Raji (cell line): ENCODE data around the gene WTIP.

Source experiments
- POLR2A ChIP-seq: IDR thresholded peaks from 2 replicates; pipeline ENCODE4 v1.6.1; 2011; ENCODE audit warnings: low read depth, low read length, control low read depth; ENCODE audit not compliant: insufficient read depth

Gene WTIP

DNA sequence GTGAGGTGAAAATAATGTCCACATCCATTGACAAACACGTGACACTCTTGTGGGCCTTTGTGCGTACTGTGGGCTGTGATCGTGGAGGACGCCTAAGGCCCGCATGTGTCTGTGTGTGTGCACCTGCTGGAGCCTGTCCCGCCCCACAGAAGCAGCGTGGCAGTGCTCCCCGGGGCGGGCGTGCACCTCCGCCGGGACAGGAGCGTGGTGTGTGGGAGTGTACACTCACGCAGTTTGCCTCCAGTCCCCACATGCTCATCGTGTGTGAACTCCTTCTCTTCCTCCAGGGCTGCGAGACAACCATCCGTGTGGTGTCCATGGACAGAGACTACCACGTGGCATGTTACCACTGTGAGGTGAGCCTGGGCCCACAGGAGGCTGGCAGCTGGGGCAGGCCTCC is 13.9 kb downstream of the WTIP start:
- TF ChIP-seq POLR2A = no peak

DNA sequence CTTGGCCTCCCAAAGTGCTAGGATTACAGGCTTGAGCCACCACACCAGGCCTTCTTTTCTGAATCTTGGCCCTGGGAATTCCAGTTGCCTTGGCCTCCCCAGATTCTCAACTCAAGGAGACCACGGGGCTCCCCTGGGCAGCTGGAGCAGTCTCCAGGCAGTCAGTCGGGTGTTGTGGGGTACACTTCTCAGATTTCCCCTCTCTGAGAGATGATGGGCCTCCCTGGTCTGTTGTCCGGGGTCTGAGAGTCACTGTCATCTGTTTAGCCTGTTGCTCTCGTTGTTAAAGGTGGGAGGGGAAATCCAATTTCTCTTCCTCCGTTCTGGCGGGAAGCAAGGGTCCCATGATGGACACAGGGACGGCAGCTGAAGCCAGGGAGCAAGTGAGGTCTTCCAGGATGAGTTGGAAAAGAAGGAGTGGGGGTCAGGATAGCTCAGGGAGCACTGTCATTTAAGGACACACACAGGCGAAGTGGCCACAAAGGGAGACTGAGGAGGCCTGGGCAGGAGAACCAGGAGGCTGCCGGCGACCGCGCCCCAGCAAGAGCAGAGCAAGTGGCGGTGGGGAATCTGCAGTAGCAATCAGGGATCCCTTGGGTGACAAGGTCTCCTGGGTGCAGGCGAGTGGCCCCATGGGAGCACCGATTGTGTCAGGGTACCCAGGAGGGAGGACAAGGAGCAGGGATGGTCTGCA is 15.7 kb downstream of the WTIP start:
- no peak for TF ChIP-seq POLR2A

DNA sequence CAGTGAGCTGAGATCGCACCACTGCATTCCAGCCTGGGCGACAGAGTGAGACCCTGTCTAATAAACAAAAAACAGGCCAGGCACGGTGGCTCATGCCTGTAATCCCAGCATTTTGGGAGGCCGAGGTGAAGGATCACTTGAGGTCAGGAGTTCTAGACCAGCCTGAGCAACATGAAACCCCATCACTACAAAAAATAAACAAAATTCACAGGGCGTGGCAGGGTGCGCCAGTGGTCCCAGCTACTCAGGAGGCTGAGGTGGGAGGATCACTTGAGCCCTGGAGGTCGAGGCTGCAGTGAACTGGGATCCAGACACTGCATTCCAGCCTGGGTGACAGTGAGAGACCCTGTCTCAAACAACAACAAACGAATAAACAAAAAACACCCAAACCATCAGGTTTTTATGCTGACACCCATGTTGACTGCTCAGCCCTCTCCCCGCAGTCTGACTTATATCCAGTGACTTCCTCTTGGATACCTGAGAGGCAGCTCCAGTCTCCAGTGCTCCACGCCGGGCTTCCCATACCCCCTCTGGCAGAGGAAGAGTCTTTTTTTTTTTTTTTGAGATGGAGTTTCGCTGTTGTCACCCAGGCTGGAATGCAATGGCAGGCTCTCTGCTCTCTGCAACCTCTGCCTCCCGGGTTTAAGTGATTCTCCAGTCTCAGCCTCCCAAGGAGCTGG is 17.7 kb downstream of the WTIP start:
- no peak for TF ChIP-seq POLR2A

DNA sequence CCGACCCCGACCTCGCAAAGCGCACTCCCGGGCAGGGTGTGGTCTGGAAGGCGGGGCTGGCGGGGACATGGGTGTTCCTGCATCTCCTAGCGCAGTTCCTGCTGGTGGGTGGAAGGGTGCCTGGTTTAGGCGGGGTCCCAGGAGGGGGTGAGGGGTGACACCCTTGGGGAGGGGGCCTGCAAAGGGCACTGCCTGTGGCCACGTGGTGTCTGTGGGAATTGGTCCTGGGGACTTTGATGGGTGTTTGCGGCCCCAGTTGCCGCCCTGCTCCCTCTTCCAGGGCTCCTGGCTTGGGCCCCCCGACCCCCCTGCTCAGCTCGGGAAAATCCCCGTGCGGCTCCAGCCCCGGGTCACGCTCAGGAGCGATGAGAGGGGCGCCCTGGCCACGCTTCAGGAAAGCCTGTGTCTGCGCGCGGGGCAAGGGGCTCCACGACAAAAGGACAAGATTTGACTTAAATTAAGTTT is 19.1 kb downstream of the WTIP start:
- no peak for TF ChIP-seq POLR2A

DNA sequence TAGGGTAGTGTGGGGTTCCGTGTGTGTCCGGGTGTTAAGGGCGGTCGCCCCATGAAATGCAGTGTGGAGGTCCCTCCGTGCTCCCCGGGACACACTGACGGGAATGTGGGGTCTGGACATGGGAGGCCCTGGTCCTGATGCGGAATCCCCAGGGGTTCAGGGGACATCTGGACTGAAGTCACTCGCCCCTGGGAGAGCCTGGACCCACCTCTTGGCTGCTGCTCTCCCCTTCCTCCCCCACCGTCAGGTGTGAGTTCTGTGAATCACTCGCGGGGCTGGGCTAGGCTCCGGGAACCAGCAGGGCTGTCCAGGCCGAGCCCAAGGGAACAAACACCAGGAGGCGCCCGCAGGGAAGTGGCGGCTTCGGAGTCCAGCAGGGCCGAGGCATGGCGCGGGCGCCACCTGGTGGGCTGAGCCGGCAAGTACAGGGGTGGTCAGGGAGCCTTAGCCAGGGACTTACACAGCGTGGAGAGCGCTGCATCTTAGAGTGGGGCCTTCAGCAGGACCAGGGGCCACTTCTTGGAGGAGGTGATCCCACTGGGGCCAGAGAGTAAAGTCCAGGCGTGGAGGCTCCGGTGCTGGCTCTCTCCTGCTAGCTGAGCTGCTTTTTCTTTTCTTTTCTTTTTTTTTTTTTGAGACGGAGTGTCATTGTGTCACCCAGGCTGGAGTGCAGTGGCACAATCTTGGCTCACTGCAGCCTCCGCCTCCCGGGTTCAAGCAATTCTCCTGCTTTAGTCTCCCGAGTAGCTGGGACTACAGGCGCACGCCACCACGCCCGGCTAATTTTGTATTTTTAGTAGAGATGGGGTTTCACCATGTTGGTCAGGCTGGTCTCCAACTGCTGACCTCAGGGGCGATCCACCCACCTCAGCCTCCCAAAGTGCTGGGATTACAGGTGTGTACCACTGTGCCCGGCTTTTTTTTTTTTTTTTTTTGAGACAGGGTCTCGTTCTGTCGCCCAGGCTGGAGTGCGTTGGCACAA is 20.1 kb downstream of the WTIP start:
- TF ChIP-seq POLR2A = no peak

DNA sequence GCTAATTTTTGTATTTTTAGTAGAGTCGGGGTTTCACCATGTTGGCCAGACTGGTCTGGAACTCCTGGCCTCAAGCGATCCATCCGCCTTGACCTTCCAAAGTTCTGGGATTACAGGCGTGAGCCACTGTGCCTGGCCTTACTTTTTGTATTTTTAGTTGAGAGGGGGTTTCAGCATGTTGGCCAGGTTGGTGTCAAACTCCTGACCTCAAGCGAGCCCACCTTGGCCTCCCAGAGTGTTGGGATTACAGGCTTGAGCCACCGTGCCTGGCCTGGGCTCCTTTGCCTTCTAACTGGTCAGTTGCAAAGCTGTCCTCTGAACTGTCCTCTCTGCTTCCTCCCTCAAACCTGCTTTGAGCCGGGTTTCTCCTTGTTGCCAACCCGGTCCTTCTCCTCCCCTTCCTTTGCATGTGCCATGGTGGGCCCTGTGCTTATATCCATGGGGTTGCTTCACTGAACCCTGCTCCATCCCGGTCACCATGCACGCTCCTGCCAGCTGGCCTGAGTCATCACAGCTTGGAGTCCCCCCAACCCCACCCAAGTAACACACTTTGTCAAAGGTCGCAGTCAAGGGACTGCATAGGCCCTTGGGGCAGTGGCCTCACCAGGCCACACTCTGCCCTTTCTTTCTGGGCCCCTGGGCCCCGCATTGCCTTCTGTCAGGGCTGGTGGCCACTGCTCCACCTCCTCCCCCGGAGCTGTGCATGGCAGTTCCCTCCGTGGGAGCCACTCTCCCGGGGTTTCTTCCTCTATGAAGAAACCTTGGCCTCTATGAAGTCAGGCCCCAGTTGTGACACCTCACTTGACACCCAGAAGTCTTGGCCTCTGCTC is 21.2 kb downstream of the WTIP start:
- TF ChIP-seq POLR2A = no peak

DNA sequence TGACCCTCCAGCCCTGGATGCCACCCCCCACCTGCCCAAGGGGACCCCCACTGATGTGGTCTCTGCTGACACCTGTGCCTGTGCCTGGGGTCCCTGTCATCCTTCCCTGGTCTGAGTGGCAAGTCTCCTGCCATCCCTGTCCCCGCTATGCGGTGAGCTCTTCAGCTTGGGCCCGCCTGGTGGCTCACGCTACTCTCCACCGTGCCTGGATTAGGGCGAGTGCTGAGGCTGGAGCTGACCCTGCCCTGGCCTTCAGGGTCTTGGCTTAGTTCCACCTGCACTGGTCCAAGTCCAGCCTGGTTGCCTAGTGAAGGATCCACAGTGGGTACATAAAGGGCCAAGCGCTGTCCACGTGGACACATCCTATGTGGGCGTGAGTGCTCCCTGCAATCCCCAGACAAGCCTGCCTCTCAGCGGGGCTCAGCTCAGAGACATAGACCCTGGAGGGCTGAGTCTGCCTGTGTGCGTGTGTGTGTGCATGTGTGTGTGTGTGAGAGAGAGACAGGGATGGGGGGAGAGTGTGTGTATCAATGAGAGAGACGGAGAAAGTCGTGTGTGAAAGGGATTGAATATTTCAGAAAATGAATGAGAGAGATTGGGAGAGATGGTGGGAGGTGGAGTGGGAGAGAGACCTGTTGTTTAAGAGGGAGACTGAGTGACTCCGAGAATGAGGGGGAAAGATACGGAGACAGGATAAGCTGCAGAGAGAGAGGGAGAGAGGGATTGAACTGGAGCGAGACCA is 22.1 kb downstream of the WTIP start:
- no peak for TF ChIP-seq POLR2A

DNA sequence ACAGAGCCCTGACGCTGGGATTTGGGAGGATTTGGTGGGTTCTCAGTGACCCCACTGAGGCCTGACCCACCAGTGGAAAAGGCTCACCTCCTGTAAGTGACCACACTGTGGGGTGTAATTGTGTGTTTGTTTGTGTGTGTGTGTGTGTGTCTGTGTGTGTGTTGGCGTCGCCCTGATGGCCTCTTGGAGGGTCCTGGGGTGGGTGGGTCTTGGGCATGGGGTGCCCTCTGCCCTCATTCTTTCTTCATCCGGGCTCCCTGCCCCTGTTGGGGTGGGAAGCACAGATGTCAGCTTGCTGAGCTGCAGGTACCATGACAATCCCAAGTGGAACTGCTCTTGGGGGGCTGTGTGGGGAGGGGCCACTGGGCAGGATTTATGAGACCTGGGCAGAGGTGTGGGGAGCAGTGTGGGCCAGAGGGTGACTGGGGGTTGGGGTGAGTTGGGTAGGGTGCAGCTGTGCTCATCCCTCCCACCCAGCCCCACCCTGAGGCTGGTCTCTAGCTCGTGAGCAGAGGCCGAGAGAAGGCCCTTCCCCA is 22.8 kb downstream of the WTIP start:
- TF ChIP-seq POLR2A = no peak

DNA sequence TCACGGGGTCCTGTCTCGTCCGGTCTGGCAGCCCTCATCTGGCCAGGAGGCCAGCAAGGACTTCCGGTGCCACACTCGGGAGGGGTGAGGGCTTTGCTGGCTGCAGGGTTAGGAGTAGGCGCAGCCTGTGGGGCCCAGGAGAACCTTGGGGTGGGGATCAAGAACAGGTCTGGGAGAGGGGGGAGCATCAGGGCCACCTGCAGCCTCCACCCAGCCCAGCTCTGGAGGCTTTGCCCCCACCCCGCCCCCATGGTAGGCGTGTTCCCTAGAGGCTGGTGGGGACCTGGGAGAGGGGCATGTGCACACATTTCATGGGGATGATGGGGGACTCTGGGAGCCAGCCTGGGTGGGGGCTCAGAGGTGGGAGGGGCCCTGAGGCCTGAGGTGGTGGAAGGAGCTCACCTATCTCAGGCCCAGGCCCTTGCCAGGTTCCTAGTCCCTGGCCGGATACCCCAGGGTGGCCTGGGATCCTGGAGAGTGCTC is 23.3 kb downstream of the WTIP start:
- TF ChIP-seq POLR2A = no peak

DNA sequence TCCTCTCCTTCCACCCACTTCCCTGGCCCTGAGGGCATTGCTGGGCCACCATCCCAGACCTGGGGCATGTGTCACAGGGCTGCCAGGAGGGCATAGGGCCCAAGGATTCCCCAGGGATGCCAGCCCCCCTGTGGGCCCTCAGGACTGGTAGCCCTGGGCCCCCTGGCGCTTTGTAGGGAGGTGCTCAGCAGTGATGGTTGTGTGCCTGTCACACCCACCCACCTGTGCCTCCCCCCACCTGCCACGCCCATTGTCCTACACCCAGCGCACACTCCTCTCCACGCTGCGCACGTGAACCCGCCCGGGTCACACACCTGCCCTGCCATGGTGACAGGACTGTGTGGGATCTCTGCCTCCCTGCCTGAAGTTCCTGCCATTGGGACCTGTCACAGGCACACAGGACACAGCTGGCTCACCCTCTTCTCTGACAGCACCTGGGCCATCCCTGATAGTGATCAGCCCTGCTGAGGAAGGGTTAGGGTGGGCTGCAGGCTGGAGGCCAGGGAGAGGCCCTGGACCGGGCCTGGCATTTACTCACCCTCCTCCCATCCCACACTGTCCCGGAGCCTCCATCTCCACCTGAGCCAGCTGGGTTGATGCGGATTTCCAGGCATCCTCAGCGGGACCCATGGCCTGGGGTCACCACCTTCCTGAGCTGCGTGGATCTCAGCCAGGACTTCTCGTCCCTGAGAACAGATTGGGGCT is 23.9 kb downstream of the WTIP start:
- no peak for TF ChIP-seq POLR2A

DNA sequence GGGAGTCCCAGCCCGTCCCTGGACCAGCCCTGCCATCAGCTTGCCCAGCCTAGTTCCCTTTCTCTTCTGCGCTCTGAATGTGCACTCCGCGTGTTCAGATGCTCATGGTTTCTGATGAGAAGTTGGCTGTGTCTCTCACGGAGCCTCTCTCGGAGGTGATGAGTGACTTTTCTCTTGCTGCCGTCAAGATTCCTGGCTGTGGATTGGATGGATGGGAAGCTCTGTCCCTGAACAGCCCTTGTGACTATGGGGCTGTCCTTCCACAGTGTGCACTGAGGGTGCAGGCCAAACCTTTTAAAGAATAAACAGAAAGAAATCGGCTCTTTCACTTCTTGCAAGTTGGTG is 24.4 kb downstream of the WTIP start:
- TF ChIP-seq POLR2A = no peak

DNA sequence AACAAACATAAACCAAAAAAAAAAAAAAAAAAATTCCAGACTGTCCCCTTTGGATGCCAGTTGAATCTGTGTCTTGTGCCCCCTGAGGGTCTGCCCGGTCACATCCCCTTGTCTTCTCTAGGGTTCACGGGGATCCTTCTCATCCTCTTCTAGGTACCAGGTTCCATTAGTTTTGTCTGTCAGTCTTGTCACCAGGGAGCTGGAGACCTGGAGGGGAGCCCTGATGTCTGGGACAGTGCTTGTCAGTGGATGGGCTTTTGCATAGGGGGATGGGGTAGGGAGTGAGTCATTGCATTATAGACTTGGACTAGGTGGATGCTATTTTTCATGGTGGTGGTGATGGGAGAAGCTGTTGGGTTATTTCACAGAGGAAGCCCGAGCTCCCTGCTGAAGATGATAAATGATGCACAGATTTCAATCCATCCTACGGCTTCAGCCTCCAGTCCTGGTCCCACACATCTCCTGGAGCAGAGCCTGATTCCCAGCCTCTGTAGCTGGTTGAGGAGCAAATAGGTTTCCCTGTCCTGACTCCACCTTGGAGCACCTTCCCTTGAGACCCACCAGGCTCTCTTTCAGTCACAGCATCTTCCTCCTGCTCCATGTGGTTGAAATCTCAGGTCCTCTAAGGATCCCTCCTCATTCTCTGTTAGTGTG is 26.0 kb downstream of the WTIP start:
- no peak for TF ChIP-seq POLR2A

DNA sequence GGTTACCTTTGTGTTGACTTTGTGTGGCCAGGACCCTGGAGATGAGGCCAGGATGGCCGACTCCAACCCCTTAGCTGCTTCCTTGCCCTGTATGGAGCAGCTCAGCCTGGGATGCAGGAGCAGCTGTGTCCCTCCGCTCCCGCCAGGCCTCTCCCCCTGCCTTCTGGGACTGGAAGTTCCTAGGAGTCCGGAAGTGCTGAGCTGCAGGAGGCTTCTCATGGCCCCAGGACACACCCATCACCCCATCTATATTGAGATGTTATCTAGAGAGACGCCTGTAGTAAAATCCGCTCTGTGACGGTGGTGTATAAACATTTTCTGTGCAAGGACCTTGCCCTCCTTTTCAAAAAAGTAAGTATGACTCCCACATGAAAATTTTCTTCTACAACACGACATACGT is 27.0 kb downstream of the WTIP start:
- no peak for TF ChIP-seq POLR2A
